T follicular helper cell (primary cell): ENCODE measurements around the gene ZDBF2.
"Not testable (repeated sequence)": the region's sequence is repeated elsewhere in the genome, so short reads cannot be mapped to it uniquely, and the experiment has no call there.

Experiments used
- DNase-seq: peaks from one replicate; pipeline ENCODE4 v3.0.0-alpha.2; 2020; ENCODE audit warnings: low read depth

ZDBF2 gene

DNA sequence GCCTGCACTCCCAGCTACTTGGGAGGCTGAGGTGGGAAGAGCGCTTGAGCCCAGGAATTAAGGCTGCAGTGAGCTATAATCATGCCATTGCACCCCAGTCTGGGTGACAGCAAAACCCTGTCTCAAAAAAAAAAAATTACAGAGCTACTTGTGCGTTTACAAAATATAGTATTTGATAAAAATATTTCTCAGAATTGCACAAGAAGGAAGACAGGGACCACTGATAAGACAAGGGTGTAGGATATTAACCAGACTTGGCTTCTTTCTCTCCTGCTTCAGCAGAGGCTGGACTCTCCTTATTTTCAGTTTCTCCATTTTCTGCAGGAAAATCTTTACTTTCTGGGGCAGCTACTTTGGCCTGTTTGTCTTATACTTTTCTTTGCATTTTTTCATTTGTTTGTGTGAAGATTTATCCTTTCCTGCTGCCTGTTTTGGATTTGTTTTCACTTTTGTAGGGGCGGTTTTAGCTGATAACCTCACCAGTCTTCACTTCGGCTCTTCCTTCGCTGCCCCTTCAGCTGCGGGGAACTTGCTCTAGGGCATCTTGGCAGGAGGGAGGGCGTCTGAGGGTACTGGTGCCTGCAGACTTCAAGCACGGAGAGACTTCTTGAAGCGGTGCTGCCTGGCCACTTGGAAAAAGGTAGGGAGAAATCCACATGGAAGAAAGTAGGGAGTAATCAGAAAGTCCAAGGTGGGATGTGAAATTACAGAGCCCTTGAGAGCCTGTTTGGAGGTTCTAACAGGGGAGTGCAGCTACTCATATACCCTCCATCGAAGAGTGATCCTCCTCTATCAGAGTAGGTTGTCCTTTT lies 14.9 kb upstream of the ZDBF2 start:
- no peak for DNase-seq

DNA sequence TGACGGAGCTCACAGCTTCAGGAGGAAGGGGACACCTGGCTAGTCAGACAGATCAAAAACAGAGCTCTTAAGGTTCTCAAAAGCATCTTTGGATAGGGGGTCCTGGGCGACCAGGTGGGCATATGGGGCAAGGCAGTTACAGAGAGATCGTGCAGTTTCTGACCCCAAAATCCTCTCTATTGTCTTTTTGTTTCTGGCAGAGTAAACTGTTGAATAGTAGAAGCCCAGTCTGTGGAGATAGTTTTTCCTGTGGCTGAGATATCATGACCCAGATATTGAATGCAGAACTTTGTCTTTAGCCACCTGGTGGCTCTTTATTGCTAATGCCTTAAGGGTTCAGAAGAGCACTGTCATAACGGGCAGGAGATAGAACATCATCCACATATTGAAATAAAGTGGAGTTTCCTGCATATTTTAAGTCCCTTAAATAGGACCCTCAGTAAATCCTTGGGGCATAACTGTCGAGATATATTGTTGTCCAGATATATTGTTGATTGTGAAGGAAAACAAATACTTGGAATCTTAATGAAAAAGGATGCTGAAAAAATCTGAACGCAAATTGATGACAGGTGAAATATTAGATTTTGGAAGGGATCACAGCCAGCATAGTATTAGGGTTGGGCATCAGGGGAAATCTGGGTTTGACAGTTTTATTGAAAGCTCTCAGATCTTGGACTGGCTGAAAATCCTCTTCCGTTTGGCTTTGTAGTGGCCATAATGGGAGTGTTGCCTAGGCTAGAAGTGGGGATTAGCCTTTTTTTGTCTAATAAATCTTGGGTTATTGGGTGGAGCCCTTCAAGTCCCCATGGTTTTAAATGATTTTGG lies 14.1 kb upstream of the ZDBF2 start:
- no peak for DNase-seq

DNA sequence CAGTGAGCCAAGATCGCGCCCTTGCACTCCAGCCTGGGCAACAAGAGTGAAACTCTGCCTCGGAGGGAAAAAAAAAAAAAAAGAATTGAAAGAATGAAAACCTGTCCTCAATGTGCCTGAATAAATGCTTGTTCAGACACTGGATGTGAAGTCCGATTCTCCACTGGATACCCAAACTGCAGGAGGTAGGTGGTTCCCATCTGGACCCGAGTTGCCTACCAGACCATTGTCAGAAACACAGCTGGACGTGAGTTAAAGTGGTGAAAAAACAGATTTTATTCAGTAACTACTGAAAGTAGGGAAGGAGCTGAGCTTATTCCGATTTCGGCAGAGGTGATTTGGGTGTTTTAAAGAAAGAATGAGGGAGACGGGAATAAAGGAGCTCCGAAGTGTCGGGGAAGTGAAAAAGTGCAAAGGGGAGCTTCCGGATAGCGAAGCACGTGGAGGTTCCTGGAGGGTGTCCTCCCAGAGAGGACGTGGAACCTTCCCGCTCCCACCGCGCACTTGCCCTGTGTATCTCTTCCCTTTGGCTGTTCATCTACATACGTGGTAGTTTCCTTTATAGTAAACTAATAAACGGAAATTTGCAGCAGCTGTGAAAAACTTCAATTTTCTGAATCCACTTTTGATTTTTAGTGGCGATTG lies 10.4 kb upstream of the ZDBF2 start:
- DNase-seq: no peak

DNA sequence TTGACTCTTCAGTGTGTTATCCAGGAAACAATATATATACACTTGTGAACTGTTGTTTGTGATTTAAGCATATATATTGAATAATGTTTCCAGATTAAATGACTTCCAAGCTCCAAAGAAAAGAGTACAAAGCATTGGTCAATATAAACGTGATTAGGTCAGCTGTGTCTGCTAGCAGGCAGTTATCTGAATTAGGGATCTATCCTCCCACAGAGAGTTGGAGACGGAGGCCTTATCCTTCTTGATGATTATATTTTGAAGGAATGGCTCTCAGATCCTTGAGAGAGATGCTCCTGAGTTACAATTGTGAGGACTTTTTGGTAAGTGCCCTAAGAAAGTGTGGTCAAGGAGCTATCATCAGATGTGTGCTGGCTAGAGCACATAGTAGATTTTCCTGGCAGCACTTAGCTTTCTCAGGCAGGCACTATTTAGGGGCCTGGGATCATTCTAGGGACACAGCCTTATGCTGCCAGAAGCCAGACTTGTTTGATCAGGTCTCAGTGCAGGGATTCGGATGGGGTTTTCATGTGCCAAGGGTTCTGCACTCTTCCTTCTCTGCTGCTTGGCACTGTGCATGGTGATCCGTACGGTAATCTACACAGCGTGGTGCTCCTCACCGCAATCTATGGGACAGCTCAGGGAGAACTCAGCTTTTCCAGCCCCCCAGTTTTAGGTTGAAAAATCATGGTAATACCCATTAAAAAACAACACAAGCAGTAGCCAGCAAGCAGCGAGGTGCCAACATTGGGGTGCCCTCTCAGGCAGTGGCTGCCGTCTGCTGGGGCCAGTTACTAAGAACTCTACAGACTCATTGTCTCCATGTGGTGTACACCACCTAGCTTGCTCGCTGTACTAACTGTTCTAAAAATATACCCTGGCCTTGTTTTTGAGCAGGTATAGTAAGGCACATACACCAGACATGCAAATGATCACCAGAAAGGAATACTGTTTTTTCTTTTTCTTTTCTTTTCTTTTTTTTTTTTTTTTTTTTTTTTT lies 8.0 kb upstream of the ZDBF2 start:
- DNase-seq: no peak

DNA sequence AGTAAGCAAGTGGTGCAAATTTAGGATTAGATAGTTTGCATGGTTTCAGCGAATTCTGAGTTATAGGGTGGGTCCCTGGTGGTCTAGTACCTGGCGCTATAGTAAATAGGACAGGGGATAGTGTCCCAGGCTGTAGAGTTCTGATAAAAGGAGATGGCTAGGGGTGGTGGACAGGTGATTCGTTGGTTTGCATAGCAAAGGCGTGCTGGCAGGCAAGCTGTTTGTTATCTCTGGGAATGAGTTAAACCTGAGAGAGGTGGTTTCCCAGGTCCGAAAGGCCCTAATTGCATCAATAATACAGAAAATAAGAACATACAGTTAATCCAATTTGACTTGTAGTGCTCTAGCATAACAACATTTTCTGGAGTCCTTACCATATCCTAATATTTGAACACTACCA lies 6.9 kb upstream of the ZDBF2 start:
- no peak for DNase-seq

DNA sequence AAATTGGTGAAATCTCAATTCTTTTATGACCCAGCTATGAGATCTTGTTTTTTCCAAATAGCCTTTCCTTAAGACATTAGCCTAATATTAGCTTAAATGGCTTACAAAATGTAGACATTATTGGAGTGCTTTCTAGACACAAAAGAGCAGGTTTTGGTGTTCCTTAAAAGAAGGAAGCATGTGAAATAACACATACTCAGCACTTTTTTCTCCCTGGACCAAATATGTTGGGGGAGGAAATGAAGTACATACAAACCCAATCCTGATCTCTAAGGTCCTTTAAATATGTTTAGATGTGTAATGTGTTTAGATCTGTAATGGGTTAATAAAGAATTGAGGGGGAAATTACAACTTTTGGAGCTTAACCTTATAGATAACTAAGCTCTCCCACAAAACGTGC lies 3.4 kb upstream of the ZDBF2 start:
- no peak for DNase-seq

DNA sequence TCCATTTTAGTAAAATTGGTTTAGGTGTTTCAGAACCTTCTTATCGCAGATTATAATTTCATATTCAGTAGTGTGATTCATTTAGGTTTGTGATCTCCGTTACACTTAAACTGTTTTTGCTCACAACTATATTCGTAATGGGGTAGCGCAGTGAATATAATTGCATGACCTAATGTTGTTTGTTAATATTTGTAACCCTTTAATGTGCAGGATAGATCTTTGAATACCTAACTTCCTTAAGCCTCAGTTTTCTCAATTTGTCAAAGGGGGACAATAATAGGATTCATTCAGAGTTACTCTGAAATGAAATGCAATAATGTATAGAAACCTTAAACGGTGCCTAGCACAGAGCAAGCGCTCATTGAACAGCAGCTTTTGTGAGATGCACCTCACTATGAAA lies 558 bp upstream of the ZDBF2 start:
- no peak for DNase-seq

DNA sequence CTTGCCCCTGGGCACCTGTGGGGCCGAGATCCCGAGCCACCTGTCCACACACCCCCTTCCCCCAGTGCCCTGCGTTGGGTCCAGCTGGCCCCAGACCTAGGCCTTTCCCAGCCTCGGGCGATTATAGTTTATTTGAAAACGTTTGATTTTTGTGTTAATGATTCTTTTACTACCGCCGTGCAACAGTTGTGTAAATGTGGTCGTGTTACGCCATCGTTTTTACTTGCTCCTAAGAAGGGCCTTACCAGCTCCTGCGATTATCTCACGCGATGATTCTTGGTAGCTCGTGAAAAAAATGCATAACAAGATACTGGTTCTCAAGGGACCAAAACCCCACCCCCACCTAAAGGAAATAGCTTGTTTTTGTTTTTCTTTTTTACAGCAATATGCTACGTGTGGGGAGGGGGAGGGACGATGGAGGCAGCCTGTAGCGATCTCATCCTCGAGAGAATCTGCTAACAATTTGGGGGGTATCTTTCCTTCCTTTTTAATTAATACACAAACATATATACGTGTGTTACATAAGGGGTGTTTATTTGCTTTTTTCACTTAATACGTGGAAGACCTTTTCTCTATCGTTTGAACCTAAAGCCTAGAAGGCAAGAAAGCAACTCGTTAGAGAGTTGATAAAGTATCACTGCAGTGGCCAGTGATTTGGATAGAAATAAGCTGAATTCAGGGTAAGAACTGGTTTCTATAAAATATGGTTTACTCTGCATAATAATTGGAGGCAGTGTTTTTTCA lies 1.0 kb downstream of the ZDBF2 start:
- DNase-seq: no peak

DNA sequence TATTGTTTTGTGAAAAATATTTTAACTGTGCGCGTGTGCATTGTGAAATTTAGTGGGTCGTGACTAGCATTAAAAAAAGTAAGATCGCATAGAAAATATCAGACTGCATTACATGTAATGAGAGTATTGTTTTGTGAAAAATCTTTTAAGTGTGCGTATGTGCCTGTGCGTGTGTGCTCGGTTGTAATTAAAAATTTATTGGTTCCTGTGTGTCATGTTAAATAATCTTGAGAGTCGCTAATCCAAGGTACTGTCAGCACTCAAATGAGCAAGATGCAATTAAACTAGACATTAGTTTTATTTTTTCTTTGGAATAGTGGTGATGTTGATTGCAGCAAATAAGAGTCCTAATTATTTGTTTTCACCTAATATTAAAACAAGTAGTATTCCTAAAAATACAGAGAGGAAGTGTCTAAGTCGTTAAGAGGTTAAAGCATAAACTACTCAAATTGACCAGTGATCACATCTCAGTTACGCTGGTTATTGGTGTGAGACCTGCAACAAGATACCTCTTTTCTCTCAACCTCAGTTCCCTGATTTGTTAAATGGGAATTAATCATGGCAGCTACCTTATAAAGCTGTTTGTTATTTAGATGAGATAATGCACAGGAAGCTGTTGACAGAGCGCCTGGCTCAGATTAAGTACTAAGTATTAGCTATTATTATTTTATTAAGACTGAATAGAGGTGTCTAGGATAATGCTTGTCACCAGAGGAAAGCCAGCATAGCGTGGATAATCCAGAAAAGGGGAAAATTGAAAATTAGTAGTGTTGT lies 1.9 kb downstream of the ZDBF2 start:
- DNase-seq: no peak

DNA sequence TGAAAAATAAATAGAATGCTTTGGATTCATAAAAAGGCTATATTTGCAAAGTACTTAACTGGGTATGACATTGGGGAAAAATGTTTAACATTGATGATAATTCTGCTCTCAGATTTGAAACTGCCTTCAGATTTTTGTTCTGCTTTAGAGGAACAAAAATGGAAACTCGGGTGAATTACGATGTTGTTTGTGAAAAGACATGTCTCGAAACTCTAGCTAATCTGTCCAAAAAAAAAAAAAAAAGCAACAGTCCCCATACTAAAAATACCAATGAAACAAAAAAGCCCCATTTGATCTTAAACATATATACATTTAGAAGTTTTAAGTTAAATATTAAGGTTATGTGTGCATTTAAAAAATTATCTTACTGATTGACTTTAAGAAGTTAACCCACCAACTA lies 3.0 kb downstream of the ZDBF2 start:
- DNase-seq: no peak

DNA sequence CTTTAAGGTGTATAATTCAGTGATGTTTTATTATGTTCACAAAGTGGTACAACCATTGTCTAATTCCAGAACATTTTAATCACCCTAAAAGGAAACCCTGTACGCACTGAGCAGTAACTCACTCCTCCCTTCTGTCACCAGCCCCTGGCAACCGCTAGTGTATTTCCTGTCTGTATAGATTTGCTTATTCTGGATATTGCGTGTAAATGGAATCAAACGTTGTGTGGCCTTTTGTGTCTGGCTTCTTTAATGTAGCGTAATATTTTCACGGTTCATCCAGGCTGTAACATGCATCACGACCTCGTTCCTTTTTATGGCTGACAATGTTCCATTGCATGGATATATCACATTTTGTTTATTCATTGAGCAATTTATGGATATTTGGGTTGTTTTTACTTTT lies 8.3 kb downstream of the ZDBF2 start:
- no peak for DNase-seq

DNA sequence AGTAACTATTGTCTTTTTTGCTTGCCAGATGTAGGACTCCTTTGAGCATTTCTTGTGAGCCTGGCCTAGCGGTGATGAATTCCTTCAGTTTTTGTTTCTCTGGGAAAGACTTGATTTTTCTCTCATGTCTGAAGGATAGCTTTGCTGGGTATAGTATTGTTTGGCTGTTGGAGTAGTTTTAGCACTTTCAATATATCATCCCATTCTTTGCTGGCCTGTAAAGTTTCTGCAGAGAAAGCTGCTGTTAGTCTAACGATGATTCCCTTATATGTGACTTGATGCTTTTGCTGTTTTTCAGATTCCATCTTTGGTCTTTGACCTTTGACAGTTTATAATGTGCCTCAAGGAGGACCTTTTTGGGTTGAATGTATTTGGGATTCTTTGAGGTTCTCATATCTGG lies 12.7 kb downstream of the ZDBF2 start:
- DNase-seq: no peak

DNA sequence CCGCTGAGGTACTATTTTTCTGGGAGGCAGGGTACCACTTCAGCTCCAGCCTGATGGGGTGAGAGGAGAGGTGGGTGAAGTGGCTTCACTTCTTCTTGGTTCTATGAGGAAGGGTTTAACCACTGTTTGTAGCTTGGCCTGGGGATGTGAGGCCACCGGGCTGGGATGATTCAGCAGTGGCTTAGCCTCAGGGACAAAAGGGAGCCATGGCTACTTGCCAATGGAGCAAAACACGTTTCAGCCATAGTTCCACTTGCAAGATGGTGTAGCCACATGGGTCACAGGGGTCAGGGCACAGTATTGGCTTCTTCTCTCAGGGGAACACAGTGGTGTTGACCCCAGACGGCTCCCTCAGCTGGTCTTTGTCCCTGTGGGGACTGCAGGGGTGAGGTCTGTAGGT lies 14.9 kb downstream of the ZDBF2 start:
- no peak for DNase-seq

DNA sequence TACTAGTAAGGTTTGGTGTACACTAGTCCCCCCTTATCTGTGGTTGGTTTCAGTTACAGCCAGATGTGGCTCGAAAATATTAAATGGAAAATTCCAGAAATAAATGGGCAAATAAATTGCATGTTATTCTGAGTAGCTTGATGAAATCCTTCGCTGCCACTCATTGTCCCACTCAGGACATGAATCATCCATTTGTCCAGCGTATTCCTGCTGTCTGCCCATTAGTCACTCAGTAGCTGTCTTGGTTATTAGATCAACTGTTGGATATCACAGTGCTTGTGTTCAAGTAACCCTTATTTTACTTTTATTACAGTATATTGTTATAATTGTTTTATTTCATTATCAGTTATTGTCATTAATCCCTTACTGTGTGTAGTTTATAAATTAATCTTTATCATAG lies 21.7 kb downstream of the ZDBF2 start:
- DNase-seq: no peak

DNA sequence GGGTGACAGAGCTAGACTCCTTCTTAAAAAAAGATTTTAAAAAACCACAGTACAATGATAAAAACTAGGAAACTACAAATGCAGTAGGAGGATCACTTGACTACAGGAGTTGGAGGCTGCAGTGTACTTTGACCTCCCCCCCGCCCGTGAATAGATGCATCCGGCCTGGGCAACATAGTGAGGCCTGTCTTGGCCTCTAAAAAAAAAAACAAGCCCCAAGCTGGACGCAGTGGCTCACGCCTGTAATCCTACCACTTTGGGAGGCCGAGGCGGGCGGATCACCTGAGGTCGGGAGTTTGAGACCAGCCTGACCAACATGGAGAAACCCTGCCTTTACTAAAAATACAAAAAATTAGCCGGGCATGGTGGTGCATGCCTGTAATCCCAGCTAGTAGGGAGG lies 25.1 kb downstream of the ZDBF2 start:
- not testable (repeated sequence) for DNase-seq

DNA sequence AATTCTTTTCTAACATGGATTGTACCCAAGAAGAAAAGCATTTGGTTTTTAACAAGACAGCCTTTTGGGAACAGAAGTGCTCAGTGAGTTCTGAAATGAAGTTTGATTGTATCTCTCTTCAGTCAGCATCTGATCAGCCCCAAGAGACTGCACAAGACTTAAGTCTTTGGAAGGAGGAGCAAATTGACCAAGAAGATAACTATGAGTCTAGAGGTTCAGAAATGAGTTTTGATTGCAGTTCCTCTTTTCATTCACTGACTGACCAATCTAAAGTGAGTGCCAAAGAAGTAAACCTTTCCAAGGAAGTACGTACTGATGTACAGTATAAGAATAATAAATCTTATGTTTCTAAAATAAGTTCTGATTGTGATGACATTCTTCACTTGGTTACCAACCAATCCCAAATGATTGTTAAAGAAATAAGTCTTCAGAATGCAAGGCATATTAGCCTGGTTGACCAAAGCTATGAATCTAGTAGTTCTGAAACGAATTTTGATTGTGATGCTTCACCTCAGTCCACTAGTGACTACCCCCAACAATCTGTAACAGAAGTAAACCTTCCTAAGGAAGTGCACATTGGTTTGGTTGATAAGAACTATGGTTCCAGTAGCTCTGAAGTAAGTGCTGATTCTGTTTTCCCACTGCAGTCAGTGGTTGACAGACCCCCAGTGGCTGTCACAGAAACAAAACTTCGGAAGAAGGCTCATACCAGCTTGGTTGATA lies 31.2 kb downstream of the ZDBF2 start:
- no peak for DNase-seq

DNA sequence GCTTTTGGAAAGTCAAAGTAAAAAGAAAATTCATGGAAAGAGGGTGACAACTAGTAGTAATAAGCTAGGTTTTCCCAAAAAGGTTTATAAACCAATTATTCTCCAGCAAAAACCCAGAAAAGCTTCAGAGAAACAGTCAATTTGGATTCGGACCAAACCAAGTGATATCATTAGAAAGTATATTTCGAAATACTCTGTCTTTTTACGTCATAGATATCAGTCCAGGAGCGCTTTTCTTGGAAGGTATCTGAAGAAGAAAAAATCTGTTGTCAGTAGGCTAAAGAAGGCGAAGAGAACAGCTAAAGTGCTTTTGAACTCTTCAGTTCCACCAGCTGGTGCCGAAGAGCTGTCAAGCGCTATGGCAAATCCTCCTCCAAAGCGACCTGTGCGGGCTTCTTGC lies 36.6 kb downstream of the ZDBF2 start:
- DNase-seq: no peak

DNA sequence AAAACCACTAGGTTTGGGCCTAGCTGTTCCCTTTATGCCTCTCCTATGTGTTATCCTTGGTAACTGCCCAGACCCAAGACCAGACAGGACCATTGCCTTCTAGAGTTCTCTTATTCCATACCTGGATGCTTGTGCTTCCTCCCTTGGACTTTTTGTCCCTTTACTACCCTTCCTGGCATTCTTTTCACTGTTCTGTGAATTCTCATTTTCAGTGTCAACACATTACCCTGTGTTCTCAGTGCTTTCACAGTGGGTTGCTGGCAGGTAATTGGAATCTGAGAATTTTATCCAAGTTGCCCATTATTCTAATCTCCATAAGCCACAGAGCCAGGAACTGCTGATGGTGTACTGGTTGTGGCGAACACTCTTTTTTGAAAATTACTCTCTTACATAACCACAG lies 41.7 kb downstream of the ZDBF2 start:
- no peak for DNase-seq

DNA sequence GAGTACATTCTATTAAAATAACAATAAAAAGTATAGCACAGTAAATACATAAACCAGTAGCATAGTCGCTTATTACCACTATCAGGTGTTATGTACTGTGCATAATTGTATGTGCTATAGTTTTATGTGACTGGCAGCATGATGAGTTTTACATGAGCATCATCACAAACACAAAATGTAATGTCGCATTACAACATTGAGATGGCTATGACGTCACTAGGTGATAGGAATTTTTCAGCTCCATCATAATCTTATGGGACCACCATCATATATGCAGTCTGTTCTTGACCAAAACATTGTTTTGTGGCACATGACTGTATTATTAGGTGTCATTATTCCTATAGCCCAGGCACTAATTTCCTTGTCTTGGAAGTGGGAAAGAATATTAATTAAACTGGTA lies 48.6 kb downstream of the ZDBF2 start:
- no peak for DNase-seq

DNA sequence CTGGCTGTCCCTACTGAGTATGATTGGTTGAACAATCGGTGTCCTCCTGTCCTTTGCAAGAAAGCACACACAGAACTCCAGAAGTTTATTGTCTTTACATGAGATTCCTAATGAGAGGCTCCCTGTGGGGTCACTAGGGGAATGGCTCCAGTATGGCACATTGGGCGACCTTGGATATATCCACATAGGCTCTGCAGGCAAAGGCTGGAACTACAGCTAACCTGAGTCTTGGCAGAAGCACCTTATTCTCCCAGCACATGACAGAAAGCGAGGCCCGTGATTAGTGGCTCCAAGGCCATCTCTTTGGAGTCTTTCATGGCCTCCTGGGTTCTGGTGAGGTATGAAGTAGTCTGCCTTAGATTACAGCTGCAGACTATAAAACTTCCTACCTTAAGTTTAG lies 49.0 kb downstream of the ZDBF2 start:
- no peak for DNase-seq
